HepG2 (cell line): ENCODE data around the gene P4HA3. TPM values are rescaled to one million over a fixed set of nuclear protein-coding genes. Genes with fewer than 3 reads are reported as not detected.

Source experiments
- ATAC-seq: fragments of 200-7000 bp; cut with Tn5 transposase; 3 replicates; pipeline ENCODE4 v1.9.1; 2020; ENCODE audit warnings: mild to moderate bottlenecking, moderate library complexity
- BruUV-seq: library from RNA; stranded (reverse); fragments of 400-500 nt; replicated peaks from 2 replicates; lab custom pipeline; 2021; lab: Mats Ljungman, UMichigan
- CTCF ChIA-PET: fragments of 300-600 bp; formaldehyde crosslinking; extraction: SDS; loops from one replicate; lab custom pipeline; 2021; ENCODE audit warnings: low total read pairs, inconsistent platforms, low intra/inter-chr PET ratio; lab: Yijun Ruan, JAX
- POLR2A ChIA-PET: fragments of 350-600 bp; sonication (Branson Sonifier 250); formaldehyde crosslinking; loops from one replicate; lab custom pipeline; 2020; ENCODE audit warnings: antibody characterized with exemption, inconsistent platforms; lab: Yijun Ruan, JAX
- DNase-seq: peaks from one replicate; pipeline ENCODE4 v3.0.0-alpha.2; 2015; ENCODE audit warnings: low spot score
- FAIRE-seq: peaks from 3 replicates; lab custom pipeline; 2011; peaks lifted over from hg19 to GRCh38; lab: Jason Lieb, UNC
- H2AFZ ChIP-seq: one replicate; pipeline ENCODE4 v1.6.1; 2011; ENCODE audit warnings: low read length, inconsistent platforms
- H3K27ac ChIP-seq: fragments of 300-600 bp; 3 replicates; pipeline ENCODE4 v1.8.0; 2011; ENCODE audit warnings: mixed run types, mild to moderate bottlenecking, mixed read lengths, low read length, inconsistent platforms; ENCODE audit not compliant: insufficient read depth; ENCODE audit errors: extremely low read length
- H3K27me3 ChIP-seq, 2 experiments: fragments of 200-600 bp in 1 of 2; 2 replicates in 1 of 2; 3 replicates in 1 of 2; pipeline versions ENCODE4 v1.6.0 to v1.8.0; 2011; ENCODE audit warnings: low read length in 2 of 2, mild to moderate bottlenecking in 2 of 2, moderate library complexity in 2 of 2, inconsistent platforms in 1 of 2; ENCODE audit not compliant: insufficient read depth in 2 of 2, control insufficient read depth in 1 of 2
- H3K36me3 ChIP-seq, 2 experiments: fragments of 200-600 bp in 1 of 2; replicated peaks in 1 of 2; 2 replicates in 1 of 2; 3 replicates in 1 of 2; pipeline versions ENCODE4 v1.5.1 to v1.8.0; 2011; ENCODE audit warnings: low read length in 2 of 2, inconsistent platforms in 1 of 2; ENCODE audit not compliant: insufficient read depth in 2 of 2, control insufficient read depth in 1 of 2
- H3K4me1 ChIP-seq: 2 replicates; pipeline ENCODE4 v1.5.1; 2012; ENCODE audit warnings: low read length, inconsistent platforms; ENCODE audit not compliant: insufficient read depth
- H3K4me2 ChIP-seq: 2 replicates; pipeline ENCODE4 v1.6.0; 2011; ENCODE audit warnings: low read depth, low read length, inconsistent platforms
- H3K4me3 ChIP-seq, 3 experiments: fragments of 200-600 bp in 1 of 3; sonication (generic), shearing (Covaris generic) in 1 of 3; replicated peaks in 1 of 3; 2 replicates each; pipeline ENCODE4 v1.5.1; 2011 to 2016; ENCODE audit warnings: low read length in 3 of 3, inconsistent platforms in 2 of 3, low read depth in 2 of 3, mild to moderate bottlenecking in 2 of 3, control low read depth in 1 of 3, mixed read lengths in 1 of 3; ENCODE audit not compliant: insufficient read depth in 1 of 3
- H3K79me2 ChIP-seq: one replicate; pipeline ENCODE4 v1.6.1; 2011; ENCODE audit warnings: low read length, inconsistent platforms; ENCODE audit not compliant: insufficient read depth
- H3K9ac ChIP-seq: 2 replicates; pipeline ENCODE4 v1.6.0; 2011; ENCODE audit warnings: mild to moderate bottlenecking, low read depth, low read length, inconsistent platforms; ENCODE audit not compliant: insufficient read depth
- H3K9me3 ChIP-seq: 2 replicates; pipeline ENCODE4 v1.5.1; 2012; ENCODE audit warnings: mild to moderate bottlenecking, low read length
- H4K20me1 ChIP-seq: 2 replicates; pipeline ENCODE4 v1.6.0; 2011; ENCODE audit warnings: inconsistent platforms, mild to moderate bottlenecking, low read length, moderate library complexity; ENCODE audit not compliant: insufficient read depth
- ESRRA ChIP-seq: sonication (generic); formaldehyde crosslinking; IDR thresholded peaks from 2 replicates; pipeline ENCODE4 v1.5.1; 2020; ENCODE audit warnings: mild to moderate bottlenecking, low read depth, missing genetic modification reagents
- IKZF4 ChIP-seq: sonication (generic); formaldehyde crosslinking; IDR thresholded peaks from 2 replicates; pipeline ENCODE4 v1.5.1; 2020; ENCODE audit warnings: borderline replicate concordance, mild to moderate bottlenecking, low read depth, missing genetic modification reagents; ENCODE audit errors: not compliant biosample characterization
- SP1 ChIP-seq, 2 experiments: fragments of 450-650 bp in 1 of 2; sonication (generic) in 1 of 2; formaldehyde crosslinking in 1 of 2; IDR thresholded peaks; 2 replicates each; pipeline versions ENCODE4 v1.4.0 to v1.6.1; 2016 to 2020; ENCODE audit warnings: missing genetic modification reagents in 1 of 2
- STAG1 ChIP-seq: sonication (generic); formaldehyde crosslinking; IDR thresholded peaks from 2 replicates; pipeline ENCODE4 v1.4.0; 2020; ENCODE audit warnings: missing genetic modification reagents
- ZNF530 ChIP-seq: sonication (generic); formaldehyde crosslinking; IDR thresholded peaks from 2 replicates; pipeline ENCODE4 v1.5.0; 2020; ENCODE audit warnings: low read depth, mild to moderate bottlenecking, missing genetic modification reagents
- ZNF547 ChIP-seq: sonication (generic); formaldehyde crosslinking; IDR thresholded peaks from 2 replicates; pipeline ENCODE4 v1.5.1; 2020; ENCODE audit warnings: mild to moderate bottlenecking, missing genetic modification reagents
- ZNF556 ChIP-seq: sonication (generic); formaldehyde crosslinking; IDR thresholded peaks from 2 replicates; pipeline ENCODE4 v1.4.0; 2020; ENCODE audit warnings: mild to moderate bottlenecking, missing genetic modification reagents, borderline replicate concordance
- WGBS: methylation state at CpG from one replicate; pipeline ENCODE4 v1.1.6; 2017; ENCODE audit warnings: low lambda C conversion rate; 5-methylcytosine and 5-hydroxymethylcytosine counted together
- in situ Hi-C: cut with HindIII; loops from 2 replicates; pipeline ENCODE4 v1.10.0; 2017; ENCODE audit warnings: low pct_unique_long_range_greater_than_20kb; ENCODE audit not compliant: extremely low pct_ligation_motif_present
- intact Hi-C: fragments of 100-400 bp; cut with micrococcal nuclease; formaldehyde crosslinking; loops from one replicate; pipeline ENCODE4 v1.10.0; 2022; ENCODE audit not compliant: unreplicated experiment
- polyA plus RNA-seq, 8 experiments: library from polyadenylated mRNA; depleted of rRNA in 3 of 8; stranded (reverse) in 7 of 8; unstranded in 1 of 8; fragments of >200 nt; fragmentation: Illumina TruSeq in 4 of 8; extraction: Trizol in 4 of 8; gene quantifications; 2 replicates each; pipeline versions ENCODE4 v1.2.1 to v1.2.3, GENCODE V29; 2011 to 2016; ENCODE audit warnings: low read depth in 4 of 8, missing spikeins in 1 of 8, mixed read lengths in 1 of 8; ENCODE audit not compliant: insufficient read depth in 1 of 8
- total RNA-seq, 5 experiments: library from RNA; depleted of rRNA; stranded (reverse); fragments of >200 nt; fragmentation: Illumina TruSeq; extraction: Trizol; gene quantifications; 2 replicates each; pipeline ENCODE4 v1.2.3, GENCODE V29; 2016; ENCODE audit warnings: low read depth in 1 of 5
- TF ChIP-seq, protein P1 (sequence below): sonication (generic); formaldehyde crosslinking; IDR thresholded peaks from 2 replicates; pipeline ENCODE4 v1.4.0; 2020; ENCODE audit warnings: mild to moderate bottlenecking, missing genetic modification reagents
- TF ChIP-seq, protein P2 (sequence below): sonication (generic); formaldehyde crosslinking; IDR thresholded peaks from 2 replicates; pipeline ENCODE4 v1.5.0; 2020; ENCODE audit warnings: mild to moderate bottlenecking, missing genetic modification reagents, moderate library complexity

Gene P4HA3
- total and polyA plus RNA-seq, 2 of the 13 experiments (the other 11 are each of a cell fraction or from before 2014, with no cell fraction given) = not detected

DNA sequence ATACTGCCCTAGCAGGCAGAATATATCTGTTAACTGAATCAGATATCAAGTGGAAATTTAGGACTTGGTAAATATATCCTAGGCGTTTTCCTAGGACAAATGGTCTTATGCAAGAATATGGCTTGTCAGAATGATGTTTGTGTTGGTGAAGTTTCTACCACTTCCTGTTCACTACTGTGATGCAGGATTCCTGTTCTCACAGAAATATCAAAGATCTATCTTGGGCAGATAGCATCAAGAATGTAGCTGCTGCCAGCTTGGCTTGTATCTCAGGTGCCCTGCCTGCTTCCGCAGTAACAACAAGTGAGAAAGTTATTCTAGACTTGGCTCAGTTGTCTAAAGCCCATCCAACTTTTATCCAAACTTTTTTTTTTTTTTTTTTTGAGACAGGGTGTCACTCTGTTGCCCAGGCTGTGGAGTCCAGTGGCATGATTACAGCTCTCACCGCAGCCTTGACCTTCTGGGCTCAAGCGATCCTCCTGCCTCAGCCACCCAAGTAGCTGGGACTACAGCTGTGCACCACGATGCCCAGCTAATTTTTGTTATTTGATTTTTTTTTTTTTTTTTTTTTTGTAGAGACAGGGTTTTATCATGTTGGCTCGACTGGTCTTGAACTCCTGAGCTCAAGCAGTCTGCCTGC lies 79.0 kb downstream of the P4HA3 start (continued):
- TF ChIP-seq SP1 (IDR thresholded peaks at IDR 0.05) = no peak
- no peak for TF ChIP-seq SP1 (CRISPR knock-in tag; IDR thresholded peaks at IDR 0.05)
- TF ChIP-seq ESRRA (CRISPR knock-in tag) = no peak

DNA sequence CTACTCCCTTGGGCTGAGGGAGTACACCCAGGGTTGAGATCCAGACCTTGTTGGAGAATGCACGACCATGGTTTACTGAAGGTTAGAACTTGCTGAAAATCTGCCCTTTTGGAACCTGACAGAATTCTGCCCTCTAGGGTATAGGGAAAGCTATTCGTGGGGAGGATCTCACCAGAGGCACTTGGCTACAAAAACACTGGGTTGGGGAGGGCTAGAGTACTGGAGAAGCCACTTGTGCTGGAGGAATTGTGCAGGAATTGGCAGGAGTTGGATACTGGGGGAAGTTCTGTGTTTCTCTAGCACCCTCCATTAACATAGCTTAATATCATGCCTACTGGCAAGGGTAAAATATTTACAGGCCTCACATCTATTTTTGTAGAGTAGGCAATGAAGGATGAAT lies 84.5 kb downstream of the P4HA3 start:
- H3K4me1 ChIP-seq = no peaks in the 10 kb centered on the region
- in situ Hi-C loops = no loop called here
- H4K20me1 ChIP-seq = no peaks in the 10 kb centered on the region
- peaks cover 9 to 38% of the 10 kb centered on the region in 2 experiments for H3K36me3 ChIP-seq
- no peak for FAIRE-seq
- no peak overlapping the region for H3K4me2 ChIP-seq
- no peaks in the 10 kb centered on the region for H3K27me3 ChIP-seq
- ATAC-seq = no peak; the same call in 2 of the 3 replicates
- POLR2A ChIA-PET = no interaction called here
- 76% methylated on average over 2 of the region's 2 CpGs for WGBS
- intact Hi-C loops = no loop called here
- no peak overlapping the region for H3K9ac ChIP-seq
- no peak for DNase-seq
- H2AFZ ChIP-seq = no peak overlapping the region
- TF ChIP-seq STAG1 (CRISPR knock-in tag) (peak; percentile 20; the same call in 1 of the 2 replicates), IKZF4 (CRISPR knock-in tag) (no peak), ZNF547 (CRISPR knock-in tag) (no peak), ZNF556 (CRISPR knock-in tag) (no peak), ZNF530 (CRISPR knock-in tag) (no peak)
- TF ChIP-seq, protein P1, sequence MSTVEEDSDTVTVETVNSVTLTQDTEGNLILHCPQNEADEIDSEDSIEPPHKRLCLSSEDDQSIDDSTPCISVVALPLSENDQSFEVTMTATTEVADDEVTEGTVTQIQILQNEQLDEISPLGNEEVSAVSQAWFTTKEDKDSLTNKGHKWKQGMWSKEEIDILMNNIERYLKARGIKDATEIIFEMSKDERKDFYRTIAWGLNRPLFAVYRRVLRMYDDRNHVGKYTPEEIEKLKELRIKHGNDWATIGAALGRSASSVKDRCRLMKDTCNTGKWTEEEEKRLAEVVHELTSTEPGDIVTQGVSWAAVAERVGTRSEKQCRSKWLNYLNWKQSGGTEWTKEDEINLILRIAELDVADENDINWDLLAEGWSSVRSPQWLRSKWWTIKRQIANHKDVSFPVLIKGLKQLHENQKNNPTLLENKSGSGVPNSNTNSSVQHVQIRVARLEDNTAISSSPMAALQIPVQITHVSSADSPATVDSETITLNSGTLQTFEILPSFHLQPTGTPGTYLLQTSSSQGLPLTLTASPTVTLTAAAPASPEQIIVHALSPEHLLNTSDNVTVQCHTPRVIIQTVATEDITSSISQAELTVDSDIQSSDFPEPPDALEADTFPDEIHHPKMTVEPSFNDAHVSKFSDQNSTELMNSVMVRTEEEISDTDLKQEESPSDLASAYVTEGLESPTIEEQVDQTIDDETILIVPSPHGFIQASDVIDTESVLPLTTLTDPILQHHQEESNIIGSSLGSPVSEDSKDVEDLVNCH (CRISPR knock-in tag) = no peak
- TF ChIP-seq, protein P2, sequence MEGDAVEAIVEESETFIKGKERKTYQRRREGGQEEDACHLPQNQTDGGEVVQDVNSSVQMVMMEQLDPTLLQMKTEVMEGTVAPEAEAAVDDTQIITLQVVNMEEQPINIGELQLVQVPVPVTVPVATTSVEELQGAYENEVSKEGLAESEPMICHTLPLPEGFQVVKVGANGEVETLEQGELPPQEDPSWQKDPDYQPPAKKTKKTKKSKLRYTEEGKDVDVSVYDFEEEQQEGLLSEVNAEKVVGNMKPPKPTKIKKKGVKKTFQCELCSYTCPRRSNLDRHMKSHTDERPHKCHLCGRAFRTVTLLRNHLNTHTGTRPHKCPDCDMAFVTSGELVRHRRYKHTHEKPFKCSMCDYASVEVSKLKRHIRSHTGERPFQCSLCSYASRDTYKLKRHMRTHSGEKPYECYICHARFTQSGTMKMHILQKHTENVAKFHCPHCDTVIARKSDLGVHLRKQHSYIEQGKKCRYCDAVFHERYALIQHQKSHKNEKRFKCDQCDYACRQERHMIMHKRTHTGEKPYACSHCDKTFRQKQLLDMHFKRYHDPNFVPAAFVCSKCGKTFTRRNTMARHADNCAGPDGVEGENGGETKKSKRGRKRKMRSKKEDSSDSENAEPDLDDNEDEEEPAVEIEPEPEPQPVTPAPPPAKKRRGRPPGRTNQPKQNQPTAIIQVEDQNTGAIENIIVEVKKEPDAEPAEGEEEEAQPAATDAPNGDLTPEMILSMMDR = 0 out of 2 replicates have a peak, but pooled peaks have one; percentile 8
- TF ChIP-seq, all 625 proteins: peak for 2
- Histone ChIP-seq H3K4me3 (no peak overlapping the region), H3K9me3 (no peaks in the 10 kb centered on the region), H3K27ac (no peak overlapping the region), H3K79me2 (no peaks in the 10 kb centered on the region)
- no TSS peak for BruUV-seq
- CTCF ChIA-PET = no interaction called here
